HG02973 (cell line): ENCODE measurements around the gene WNT3A.

ENCODE experiments used
- ATAC-seq: cut with Tn5 transposase; IDR thresholded peaks from one replicate; pipeline ENCODE4 v1.9.1; 2021; ENCODE audit warnings: moderate library complexity; ENCODE audit not compliant: unreplicated experiment

WNT3A gene

DNA sequence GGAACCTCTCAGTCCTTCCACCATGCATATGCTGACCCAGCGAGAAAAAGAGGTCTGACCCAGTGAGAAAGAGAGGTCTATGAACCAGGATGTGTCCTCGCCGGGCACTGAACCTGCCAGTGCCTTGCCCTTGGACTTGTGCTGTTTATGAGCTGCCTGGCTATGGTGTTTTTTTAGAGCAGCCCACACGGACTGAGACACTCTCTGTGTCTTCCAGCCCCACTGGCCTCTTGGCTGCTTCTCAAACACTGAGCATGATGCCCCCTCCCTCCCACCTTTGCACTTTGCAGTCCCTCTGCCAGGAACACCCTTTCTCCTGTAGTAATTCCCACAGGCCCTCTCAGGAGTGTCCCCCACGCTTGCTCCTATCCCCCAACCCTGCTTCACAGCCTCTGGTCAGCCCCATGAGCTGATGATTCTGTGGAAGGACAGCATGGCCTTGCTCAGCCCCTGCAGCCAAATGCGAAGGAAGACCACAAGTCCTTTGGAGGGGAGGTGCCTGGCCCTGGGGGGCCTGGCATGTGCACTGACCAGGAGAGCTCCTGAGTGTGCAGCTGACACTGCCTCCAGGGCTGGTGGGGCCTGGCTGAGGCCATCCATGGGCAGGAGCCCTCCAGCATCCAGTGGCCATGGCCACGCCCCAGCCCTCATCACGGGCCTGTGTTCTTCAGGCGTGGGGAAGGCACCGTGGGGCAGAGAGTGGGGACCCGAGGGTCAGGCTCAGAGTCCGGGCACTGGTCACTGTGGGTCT, 23.8 kb downstream of the WNT3A start:
- ATAC-seq = no peak

DNA sequence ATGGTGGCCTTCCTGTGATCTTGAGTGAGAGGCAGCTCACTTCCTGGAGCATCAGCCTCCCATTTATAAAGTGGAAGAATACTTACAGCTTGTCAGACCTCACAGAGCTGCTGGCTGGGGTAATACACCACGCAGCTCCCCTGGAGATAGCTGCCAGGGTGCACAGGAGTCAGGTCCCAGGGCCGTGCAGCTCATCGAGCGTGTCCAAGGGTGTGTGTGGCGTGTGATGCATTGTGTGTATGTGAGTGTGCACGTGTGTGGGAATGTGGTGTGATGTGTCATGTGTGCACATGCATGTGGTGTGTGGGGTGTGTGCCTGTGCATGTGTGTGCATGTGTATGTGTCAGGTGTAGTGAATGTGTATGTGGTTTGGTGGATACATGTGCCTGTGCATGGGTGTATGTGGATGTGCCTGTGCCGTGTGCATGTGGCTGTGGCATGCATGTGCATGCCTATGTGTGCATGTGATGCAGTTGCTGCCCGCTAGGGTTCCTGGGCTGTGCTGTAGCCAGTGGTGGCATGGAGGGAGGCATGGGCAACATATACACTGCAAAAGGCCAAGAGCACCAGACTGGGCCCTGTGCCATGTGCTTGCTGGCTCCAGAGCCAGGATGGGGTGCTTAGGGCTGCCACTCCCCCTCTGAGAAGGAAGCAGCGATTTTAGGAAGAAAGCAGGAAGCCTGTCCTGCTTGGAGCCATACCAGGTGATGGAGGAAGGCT, 24.6 kb downstream of the WNT3A start:
- no peak for ATAC-seq

DNA sequence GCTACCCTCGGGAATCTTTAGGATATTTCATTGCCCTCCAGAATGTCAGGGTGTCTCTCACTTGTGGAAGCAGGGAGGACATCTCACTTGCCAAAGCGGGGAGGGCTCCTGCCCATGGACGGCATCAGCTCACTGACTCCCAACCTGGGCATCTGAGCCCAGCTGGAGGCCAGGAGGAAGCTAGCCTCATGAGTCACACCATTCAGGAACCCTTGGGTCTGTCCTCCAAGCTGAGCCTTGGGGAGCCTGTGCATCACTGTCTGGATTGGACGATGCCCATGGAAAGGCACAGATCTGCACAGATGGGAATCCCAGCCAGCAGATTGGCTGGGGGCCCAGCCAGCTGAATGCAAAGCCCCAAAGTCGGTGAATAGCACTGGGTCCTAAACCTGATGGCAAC, 25.2 kb downstream of the WNT3A start:
- no peak for ATAC-seq

DNA sequence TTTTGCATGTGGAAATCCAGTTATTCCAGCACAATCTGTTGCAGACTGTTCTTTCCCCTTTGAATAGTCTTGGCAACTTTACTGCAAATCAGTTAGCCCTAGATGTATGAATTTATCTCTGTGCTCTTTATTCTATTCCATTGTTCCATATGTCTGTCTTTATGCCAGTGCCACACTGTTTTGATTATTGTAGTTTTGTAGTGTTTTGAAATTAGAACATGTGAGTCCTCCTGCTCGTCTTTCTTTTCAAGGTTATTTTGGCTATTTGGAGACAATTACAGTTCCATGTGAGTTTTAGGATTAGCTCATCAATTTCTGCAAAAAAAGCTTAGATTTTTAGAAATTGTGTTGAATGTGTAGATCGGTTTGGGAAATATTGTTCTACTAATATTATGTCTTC, 26.6 kb downstream of the WNT3A start:
- ATAC-seq = no peak

DNA sequence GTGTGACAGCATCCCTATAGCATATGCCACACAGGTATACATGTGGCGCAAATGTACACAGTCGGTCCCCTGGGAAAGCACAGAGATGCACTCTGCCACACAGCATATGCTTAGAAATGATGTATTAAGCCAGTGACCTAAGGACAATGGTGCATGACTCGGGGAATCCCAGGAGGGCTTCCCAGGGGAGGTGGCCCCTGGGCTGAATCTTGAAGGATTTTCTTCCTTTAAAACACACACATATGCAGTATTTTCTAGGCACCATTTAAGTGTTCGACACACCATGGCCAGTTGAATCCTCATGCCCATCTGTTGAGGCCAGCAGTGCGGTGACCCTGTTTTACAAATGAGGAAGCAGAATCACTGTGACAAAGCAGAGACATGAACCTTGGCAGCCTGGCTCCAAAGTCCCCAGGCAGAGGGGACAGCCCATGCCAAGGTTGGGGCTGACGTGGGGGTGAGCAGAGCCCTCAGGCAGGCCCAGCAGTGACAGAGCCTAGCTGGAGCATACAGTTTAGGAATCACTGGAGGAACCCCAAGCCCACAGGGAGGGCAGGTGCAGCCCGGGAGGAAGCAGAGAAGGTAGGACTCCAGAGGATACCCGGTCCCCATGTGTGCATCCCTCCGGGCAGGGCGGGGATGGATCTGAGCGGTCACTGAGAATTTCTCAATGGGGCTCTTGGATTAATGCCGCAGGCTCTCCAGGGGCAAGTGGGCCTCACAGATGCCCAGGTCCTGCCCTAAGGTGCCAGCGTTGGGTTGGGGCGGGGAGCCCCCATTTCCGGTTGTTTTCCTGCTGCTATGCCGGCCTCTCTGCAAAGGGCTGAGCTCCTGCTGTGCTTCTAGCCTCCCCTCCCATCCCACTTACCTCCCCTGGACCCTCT, 28.4 kb downstream of the WNT3A start:
- no peak for ATAC-seq

DNA sequence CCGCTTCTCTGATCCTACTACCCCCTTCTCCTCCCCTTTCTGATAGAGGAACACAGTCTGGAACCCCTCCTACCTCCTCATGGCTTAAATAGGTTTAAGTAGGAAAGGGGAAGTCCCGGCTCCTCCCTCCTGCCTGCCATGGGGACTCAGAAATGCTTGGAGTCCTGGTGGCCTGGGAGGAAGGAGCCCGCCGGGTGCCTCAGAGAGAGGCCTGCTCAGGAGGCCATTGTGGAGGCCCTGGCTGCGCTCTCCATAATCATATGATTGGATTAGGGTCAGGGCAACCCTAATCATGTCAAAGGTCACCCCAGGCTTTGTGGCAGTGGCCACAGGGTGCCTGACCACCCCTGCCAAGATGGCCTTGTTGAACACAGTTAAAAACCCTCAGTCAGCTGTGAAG, 29.0 kb downstream of the WNT3A start:
- no peak for ATAC-seq

DNA sequence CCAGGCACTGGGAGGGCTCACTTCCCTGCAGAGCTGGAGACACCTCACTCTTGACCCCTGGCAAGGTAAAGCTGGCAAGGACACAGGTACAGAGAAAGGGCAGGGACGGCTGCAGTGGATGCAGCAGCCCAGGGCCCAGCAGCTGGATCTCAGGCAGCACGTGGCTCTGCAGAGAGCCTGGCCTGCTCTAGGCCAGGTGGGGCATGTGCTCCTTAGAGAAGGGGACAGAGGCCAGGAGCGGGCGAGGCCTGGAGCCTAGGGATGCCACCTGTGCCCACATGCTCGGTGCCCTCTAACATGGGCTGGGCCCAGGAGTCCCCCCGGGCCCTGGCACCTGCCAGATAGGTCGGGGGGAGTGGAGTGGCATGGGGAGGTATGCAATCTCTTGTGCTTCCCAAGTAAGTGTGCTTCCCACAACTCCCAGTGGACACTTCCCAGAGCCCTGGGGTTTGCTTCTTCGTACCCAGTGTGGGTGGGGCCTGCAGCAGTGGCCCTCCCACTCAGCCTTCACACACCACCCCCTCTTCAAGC, 30.0 kb downstream of the WNT3A start:
- ATAC-seq = no peak

DNA sequence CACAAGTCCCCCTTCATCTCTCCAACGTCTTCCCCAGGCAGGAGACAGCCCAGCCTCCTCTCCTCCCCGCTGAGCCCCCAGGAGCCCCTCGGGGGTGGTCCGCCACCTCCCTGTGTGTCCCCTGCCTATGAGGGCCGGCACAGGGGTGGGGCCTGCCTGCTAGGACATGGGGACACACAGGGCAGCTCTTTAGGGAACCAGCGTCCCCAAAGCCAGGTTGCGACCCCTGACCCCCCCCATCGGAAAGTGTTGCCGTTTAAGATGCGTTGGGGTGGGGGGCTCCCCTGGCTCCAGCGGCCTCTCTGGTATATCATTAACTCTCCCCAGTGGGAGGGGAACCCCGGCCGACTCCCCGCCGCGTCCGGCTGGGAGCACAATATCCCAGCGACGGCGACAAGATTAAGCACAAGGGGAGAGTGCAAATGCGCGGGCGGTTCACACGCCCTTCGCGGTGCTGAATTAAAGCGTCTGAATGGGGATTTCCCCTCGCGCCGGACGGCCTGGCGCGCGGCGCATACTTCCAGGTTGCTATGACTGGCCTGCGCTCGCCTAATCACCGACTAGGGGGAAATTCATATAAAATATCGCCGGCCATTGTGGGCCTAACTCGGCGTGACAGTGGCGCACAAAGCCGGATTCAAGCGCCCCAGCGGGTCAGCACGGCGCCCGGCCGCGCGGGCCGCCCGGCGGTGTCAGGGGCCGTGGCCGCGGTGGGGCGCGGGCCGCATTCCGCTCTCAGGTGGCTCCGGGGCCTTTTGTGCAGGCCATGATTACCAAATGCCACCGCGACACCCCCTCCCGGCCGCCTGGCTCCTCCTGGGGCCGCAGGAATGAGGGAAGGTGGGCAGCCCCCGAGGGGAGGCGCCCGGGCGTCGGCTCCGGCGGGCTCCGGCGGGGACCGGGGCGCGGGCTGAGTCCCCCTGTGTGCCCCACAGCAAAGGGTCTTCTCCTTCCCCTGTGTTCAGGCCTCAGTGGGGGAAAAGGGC, 30.9 kb downstream of the WNT3A start:
- ATAC-seq = peak; percentile 90

DNA sequence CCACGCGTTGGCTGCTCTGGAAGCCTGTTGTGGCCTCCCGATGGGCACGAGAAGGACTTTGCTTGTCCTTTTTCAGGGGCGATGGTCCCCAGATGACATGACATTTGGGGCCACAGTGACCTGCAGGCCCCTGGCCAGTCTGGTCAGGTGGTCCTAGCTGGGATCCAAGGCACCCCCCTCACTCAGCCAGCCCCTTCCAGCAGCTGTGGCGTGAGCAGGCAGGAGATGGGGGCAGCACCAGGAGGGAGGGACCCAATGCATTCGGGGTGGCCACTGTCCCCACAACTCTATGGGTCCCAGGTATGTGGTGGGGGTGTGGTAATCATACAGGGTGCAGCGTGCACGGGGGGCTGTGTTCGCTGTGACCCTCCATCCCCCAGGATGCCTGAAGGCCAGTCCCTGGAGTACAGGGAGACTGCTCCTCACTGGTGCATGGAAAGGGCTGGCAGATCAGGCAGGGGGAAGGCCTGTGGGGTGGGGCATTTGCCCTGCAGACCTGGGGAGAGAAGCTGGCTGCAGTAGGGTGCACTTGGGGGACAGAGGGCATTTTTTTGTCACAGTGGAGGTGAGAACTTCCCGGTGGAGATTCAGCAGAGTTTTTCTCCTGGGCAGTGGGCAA, 31.7 kb downstream of the WNT3A start:
- no peak for ATAC-seq

DNA sequence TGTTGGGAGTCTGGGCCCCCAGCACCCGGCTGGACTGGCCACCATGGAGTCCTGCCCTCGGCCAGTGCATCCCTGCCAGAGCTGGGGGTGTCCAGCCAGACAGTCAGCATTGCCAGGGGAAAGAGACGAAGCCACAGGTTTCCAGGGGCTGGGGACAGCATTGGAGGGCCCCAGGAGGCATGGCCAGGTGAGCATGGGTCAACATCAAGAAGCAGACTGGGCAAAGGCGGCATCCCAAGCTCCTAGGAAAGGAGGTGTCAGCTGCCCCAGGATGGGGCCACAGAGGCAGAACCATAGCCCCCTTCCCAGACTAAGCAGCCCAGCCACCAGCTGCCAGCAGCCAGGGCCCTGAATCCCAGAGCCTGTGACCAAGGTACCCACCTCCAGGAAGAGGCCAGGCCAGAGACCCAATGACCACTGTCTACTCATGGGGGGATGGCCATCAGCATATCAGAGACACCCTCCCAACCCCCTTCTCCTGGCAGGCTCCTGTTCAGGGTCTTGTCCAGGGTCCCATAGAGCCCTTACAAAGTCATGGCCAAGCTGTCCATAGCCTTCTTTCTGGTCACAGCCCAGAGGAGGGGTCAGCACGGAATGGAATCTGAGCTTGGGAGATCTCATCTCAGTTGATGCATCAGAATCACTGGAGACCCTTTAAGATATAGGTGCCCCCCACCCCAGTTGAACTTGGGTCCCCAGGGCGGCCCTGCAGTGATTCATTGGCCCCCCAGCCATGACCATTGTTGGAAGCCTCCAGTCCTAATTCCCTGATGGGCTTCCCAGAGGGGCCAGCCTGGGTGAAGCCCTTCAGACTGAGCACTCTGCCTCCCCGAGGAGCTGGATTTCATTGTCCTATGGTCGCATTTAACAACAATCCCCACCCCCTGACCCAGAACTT, 32.5 kb downstream of the WNT3A start:
- no peak for ATAC-seq

DNA sequence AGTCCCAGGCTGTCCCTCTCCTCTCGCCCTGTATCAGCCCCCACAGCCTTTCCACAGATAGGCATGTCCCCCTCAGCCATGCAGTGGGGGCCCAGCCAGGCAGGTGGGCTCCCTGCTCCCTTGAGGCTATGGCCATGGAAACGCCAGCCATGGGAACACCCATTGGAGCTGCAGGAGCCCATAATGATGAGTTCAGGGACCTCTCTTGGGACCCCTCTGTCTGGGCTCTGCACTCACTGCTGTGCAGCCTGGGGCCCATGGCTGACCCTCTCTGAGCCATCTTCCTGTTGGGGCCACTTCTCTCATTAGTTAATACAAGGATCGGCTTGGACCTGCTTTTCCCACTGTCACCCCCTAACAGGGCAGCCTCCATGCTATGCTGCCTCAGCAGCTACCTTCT, 33.2 kb downstream of the WNT3A start:
- no peak for ATAC-seq

DNA sequence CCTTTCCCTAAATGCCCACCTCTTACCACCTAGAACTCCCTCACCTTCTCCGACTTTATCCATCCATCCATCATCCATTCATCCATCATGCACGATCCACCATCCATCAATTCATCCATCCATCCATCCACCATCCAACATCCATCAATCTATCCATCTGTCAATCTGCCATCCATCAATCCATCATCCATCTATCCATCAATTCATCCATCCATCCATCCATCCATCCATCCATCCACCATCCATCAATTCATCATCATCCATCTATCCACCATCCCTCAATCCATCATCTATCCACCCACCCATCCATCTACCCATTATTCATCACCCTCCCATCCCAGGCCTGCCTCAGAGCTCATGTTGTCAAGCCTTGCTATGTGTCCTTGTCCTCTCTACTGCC, 34.5 kb downstream of the WNT3A start:
- ATAC-seq = no peak

DNA sequence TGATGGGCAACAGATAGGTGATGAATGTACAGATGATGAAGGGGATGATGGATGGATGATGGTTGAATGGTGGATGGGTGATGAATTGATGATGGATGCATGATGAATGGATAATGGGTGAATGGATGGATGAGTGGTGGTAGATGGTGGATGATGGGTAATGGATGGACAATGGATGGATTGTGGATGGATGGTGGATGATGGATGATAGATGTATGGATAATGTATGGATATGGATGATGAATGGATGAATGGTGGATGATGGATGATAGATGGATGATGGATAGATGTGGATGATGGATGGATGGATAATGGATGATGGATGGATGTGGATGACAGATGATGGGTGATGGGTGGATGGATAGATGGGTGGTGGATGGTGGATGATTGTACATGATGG, 35.7 kb downstream of the WNT3A start:
- ATAC-seq = no peak

DNA sequence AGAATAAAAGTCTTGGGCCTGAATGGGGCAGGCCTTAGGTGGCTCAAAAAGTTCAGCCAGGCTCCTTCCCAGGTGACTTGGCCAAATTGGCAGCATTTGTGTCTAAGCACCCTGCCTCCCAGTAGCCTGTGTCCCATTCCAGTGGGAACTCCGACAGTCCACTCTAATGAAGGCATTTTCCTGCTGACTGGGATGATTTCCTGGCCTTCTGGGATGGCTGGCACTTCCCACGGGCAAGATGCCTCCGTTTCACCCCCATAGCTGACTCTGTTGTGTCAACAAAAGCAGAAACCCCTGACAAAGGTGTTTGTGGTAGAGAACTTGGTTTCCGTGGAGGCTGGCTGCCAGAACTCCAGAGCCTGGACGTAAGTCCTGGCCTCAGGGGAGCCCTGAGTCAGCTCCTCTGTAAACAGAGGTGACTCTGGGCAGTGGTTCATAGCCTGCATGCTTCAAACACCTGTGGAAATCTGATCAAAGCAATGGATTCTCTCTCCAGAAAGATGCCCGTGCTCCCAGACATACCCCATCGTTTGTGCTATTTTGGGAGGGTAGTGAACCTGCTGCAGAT, 36.6 kb downstream of the WNT3A start:
- no peak for ATAC-seq

DNA sequence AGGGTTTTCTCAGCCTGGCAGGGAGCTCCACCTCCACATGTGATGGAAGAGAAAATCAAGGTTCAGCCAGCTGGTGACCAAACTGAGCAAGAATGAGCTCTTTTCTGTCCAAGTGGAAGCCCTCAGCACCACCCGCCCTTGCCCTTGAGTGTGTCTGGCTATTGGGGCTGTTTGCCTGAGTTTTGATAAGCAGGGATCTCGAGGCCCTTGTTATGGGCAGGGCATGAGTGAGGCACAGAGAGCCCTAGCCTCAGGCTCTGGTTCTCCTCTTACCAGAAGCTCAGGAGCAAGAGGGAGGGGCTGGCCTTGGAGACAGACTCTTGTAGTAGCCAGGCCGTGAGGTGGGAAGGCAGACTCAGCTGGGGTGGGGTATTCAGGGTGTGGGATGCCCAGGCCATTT, 38.2 kb downstream of the WNT3A start:
- no peak for ATAC-seq

DNA sequence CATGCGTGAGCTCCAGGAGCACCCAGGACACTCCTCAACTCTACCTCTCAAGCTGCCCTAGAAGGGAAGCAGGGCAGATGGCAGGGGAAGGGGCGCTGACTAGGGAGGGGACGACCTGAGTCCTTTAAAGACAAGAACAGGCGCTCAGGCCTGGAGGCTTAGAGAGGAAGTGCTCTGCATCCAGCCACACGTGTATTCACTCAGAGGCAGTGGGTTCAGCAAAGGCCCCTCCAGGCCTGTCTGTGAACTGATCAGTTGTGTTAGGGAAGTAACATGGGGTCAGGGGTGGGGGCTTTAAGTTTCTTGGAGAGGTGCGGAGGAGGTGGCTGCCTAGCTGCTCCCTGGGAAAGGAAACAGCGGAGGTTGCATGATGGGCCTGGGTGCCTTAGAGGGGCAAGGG, 38.6 kb downstream of the WNT3A start:
- no peak for ATAC-seq

DNA sequence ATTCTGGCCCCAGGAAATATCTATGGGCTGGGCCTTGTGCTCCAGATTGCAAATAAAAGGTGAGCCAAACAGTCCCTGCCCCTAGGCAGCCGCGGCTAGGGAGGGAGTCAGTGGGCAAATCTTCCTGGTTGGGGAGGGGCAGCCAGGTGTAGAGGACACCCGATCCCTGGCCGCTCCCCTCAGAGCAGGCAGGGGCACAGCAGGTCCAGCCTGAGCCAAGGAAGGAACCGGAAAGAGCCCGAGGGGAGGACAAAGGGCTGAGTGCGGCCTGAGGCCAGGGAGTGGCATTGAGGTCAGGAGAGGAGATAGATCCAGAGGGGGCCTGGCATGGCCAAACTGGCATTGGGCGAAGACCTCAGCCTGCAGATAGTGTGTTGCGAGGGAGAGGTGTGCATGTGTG, 39.1 kb downstream of the WNT3A start:
- no peak for ATAC-seq

DNA sequence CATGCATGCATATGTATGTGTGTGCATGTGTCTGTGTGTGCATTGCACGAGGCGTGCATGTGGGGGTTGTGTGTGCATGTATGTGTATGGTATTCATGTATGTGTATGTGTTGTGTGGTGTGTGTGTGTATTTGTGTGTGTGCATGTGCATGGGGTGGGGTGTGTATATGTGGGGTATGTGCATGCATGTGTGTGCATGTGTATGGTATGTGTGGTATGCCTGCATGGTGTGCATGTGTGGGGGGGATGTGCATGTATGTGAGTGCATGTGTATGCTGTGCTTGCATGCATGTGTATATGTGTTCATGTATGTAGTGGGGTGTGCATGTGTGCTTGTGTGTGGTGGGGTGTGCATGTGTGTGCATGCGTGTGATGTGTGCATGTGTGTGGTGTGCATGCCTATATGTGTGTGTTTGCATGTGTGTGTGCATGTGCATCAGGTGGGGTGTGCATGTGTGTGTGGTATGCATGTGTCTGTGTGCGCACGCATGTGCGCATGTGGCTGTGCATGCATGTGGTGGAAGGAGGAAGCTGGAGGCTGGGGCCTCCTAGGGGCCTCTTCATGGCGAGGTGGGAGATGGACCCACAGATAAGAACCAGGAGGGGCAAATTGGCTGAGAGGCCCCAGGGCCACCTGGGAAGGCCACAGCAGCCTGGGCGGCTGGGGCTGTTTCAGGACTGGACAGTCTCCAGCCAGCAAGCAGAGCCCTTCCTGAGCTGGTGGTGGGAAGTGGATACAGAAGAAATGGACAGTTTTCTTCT, 39.8 kb downstream of the WNT3A start:
- ATAC-seq = no peak
